Measurements from ENCODE around the gene ANO1.

DNA sequence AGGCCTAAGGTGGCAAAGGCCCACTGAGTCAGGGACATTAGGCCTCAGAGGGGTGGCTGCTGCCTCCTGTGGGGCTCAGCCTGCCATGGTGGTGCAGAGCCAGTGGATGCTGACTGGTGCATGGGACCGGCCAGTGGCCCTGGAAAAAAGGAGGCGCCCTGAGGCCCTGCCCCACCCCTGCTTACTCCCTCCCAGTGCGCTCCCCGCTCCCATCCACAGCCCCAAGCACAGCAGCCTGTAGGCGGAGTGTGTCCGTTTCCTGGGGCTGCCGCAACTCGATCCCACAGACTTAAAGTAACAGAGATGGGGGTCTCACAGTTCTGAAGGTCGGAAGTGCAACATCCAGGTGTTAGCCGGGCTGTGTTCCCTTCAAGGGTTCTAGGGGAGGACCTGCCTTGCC, 86.6 kb downstream of the ANO1 start:
- TF ChIP-seq POLR2AphosphoS5 (IDR thresholded peaks at IDR 0.05) = no peak
- no peak for TF ChIP-seq POLR2A (IDR thresholded peaks at IDR 0.05)
- TF ChIP-seq, protein P1, sequence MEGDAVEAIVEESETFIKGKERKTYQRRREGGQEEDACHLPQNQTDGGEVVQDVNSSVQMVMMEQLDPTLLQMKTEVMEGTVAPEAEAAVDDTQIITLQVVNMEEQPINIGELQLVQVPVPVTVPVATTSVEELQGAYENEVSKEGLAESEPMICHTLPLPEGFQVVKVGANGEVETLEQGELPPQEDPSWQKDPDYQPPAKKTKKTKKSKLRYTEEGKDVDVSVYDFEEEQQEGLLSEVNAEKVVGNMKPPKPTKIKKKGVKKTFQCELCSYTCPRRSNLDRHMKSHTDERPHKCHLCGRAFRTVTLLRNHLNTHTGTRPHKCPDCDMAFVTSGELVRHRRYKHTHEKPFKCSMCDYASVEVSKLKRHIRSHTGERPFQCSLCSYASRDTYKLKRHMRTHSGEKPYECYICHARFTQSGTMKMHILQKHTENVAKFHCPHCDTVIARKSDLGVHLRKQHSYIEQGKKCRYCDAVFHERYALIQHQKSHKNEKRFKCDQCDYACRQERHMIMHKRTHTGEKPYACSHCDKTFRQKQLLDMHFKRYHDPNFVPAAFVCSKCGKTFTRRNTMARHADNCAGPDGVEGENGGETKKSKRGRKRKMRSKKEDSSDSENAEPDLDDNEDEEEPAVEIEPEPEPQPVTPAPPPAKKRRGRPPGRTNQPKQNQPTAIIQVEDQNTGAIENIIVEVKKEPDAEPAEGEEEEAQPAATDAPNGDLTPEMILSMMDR (IDR thresholded peaks at IDR 0.05) = no peak
- TF ChIP-seq EP300 (IDR thresholded peaks at IDR 0.05) = no peak
